ENCODE data around the gene CLTCL1. TPM values are rescaled to one million over a fixed set of nuclear protein-coding genes. Genes with fewer than 3 reads are reported as not detected.

CLTCL1 gene
- total and polyA plus RNA-seq, 12 donors: 13.0 to 62.8 (median 21.8) TPM

DNA sequence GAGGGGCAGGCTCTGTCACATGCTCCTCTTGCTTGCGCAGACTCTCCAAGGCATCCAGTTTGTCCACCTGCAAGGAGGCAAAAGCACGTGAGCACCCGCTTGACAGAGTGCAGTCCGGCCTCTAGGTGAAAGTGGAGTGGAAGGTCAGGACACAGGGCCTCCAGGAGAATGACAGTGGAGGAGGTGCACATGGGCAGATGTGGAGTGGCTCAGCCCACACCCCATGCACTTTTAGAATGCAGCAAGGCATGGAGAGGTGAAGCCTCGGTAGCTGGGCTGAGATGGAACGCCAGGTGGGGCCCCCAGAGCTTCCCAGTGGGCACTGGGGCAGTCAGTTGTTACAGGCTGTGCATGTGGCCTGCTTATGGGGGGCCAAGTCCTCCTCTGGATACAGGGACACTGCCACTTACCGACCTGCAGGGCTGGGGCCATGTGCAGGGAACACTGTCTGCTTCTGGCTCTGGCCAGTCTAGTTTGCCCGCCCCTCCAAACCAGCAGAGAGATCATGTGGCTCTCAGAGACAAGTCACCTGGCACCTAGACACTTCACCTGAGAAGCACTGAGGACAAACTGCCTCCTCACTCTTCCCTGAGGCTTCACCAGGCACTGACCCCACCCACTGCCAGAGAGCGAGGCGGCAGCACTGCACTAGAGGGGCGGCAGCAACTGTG, 110.6 kb downstream of the CLTCL1 start:
- H3K27ac ChIP-seq: no peak overlapping the region
- WGBS, 4 donors: 90 to 94% (median 92%) methylated on average over 6 to 11 of the region's 11 CpGs
- intact Hi-C loops (cut with DNase I): loop anchor here (10.0 kb wide), 2 partner anchors 114 to 204 kb away; partner anchors contain the start of gene CLTCL1 (in 1 of the 2)

GRCh38 chr22:19180234-19180633, 111.3 kb downstream of the CLTCL1 start:
- Histone ChIP-seq H3K36me3 (replicated peaks in 1 of 2) (peaks cover 0 to 5% of the 10 kb centered on the region in 2 donors), H3K9me3 (replicated peaks in 1 of 3) (no peaks in the 10 kb centered on the region), H3K27ac (no peak overlapping the region), H3K4me1 (replicated peaks in 1 of 2) (peaks cover 13 to 20% of the 10 kb centered on the region in 2 donors), H3K4me3 (no peak overlapping the region), H3K27me3 (no peaks in the 10 kb centered on the region)
- TF ChIP-seq CTCF (IDR thresholded peaks at IDR 0.05) (no peak), POLR2A (IDR thresholded peaks at IDR 0.05) (no peak)
- no peak for DNase-seq
- intact Hi-C loops (cut with DNase I): loop anchor here (10.0 kb wide), 2 partner anchors 115 to 205 kb away; partner anchors contain the start of gene CLTCL1 (in 1 of the 2)
- 91 to 96% (median 94%) methylated on average over 8 to 9 of the region's 9 CpGs for WGBS, 4 donors

More for the DNA sequence above, 110.6 kb downstream of the CLTCL1 start:
- Histone ChIP-seq H3K36me3 (replicated peaks in 1 of 2) (peaks cover 0 to 1% of the 10 kb centered on the region in 2 donors), H3K4me3 (no peak overlapping the region), H3K27me3 (no peaks in the 10 kb centered on the region), H3K4me1 (replicated peaks in 1 of 2) (peaks cover 13 to 20% of the 10 kb centered on the region in 2 donors), H3K9me3 (replicated peaks in 1 of 3) (no peaks in the 10 kb centered on the region)
- no peak for TF ChIP-seq POLR2A (IDR thresholded peaks at IDR 0.05)
- no peak for TF ChIP-seq CTCF (IDR thresholded peaks at IDR 0.05)
- no peak for DNase-seq

GRCh38 chr22:19179497-19180048, 111.9 kb downstream of the CLTCL1 start:
- peaks cover 18 to 26% of the 10 kb centered on the region in 2 donors for H3K4me1 ChIP-seq (replicated peaks in 1 of 2)
- TF ChIP-seq POLR2A (IDR thresholded peaks at IDR 0.05): no peak
- peak; percentile 58 to 82 (median 76) for TF ChIP-seq CTCF (IDR thresholded peaks at IDR 0.05)
- peak overlapping the region; percentile 52 to 97 (median 85) for H3K27ac ChIP-seq
- peak overlapping the region in 2 of 4 donors; percentile 79 to 94 for H3K4me3 ChIP-seq
- H3K27me3 ChIP-seq: no peaks in the 10 kb centered on the region
- H3K9me3 ChIP-seq (replicated peaks in 1 of 3): no peaks in the 10 kb centered on the region
- peak; percentile 73 to 92 (median 86) for DNase-seq
- H3K36me3 ChIP-seq (replicated peaks in 1 of 2): peaks cover 0 to 5% of the 10 kb centered on the region in 2 donors
- intact Hi-C loops (cut with DNase I): loop anchor here (10.0 kb wide), 2 partner anchors 115 to 205 kb away; partner anchors contain the start of gene CLTCL1 (in 1 of the 2)
- 32 to 37% (median 36%) methylated on average over 15 of the region's 15 CpGs for WGBS, 4 donors

DNA sequence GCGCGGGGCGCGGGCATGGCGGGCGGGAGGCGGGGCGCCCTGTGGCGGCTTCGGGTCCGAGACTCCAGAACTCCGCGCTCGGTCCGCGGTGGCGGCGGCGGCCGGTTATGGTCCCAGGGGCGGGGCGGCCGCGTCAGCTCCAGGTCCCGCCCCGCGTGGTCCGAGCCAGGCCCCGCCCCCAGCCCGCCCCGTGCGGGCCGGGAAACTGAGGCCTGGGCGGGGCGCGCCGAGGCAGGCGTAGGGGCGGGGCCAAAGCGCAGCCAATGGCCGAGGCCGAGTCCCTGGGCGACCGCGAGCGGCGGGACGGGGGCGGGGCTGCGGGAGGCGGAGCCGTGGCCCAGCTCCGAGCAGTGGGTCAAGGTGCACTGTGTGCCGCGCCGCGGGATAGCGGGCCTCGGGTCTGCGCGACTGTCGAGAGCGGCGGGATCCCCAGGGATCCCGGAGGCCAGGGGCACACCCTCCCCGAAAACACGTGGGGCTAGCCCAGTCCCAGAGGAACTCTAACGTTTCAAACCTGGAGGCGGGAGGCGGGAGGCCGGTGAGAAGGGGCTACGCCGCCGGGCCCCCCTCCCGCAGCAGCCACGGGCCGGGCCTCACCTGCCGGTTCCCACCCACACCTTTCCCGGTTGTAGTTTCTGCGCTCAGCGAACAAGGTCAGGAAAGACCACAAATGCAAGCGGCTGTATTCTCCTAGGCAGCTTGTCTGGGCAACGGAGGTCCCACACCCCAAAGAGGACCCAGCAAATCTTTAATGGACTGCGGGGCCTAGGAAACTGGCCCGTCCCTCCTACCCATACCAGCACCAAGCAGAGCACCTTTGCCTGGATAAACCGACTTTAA, 112.6 kb downstream of the CLTCL1 start, which contains the start of gene SLC25A1:
Gene SLC25A1, minus strand, starts transcription at position 80 of the 840 bp plus-strand sequence. Its CDS starts 63 bp downstream, at position 17.
- Histone ChIP-seq H3K36me3 (replicated peaks in 1 of 2) (peaks cover 0 to 5% of the 10 kb centered on the region in 2 donors), H3K27ac (peak within 1 kb of the TSS; percentile 52 to 97 (median 85)), H3K4me1 (replicated peaks in 1 of 2) (peaks cover 24 to 33% of the 10 kb centered on the region in 2 donors), H3K4me3 (peak within 1 kb of the TSS; percentile 31 to 94 (median 82)), H3K9me3 (replicated peaks in 1 of 3) (no peaks in the 10 kb centered on the region), H3K27me3 (no peaks in the 10 kb centered on the region)
- peak; percentile 91 to 97 (median 94) for DNase-seq
- peak in 1 of 2 donors; percentile 76 for TF ChIP-seq POLR2A (IDR thresholded peaks at IDR 0.05)
- TF ChIP-seq CTCF (IDR thresholded peaks at IDR 0.05): no peak
- intact Hi-C loops (cut with DNase I): no loop called here
- 1 to 2% (median 1%) methylated on average over 7 to 86 of the region's 86 CpGs for WGBS, 4 donors
